GM06990 (cell line): ENCODE measurements around the gene MBD3.

ENCODE experiments used
- DNase-seq: peaks from one replicate; pipeline ENCODE4 v3.0.0-alpha.2; 2011; ENCODE audit not compliant: insufficient read length; ENCODE audit errors: extremely low read depth
- H3K27me3 ChIP-seq: replicated peaks from 2 replicates; pipeline ENCODE4 v1.6.0; 2011; ENCODE audit warnings: low read length; ENCODE audit not compliant: control insufficient read depth, insufficient read depth
- H3K36me3 ChIP-seq: 2 replicates; pipeline ENCODE4 v1.5.1; 2011; ENCODE audit warnings: low read length; ENCODE audit not compliant: control insufficient read depth, insufficient read depth
- H3K4me3 ChIP-seq: replicated peaks from 2 replicates; pipeline ENCODE4 v1.5.1; 2011; ENCODE audit warnings: low read depth, mild to moderate bottlenecking, control low read depth, low read length
- TF ChIP-seq, protein P1 (sequence below): IDR thresholded peaks from 2 replicates; pipeline ENCODE4 v1.5.1; 2011; ENCODE audit warnings: low read length, control low read depth, mild to moderate bottlenecking, inconsistent platforms; ENCODE audit not compliant: insufficient read depth, poor library complexity, severe bottlenecking

The MBD3 gene

GRCh38 chr19:1582201-1582600 is 10.5 kb downstream of the MBD3 start:
- DNase-seq: no peak
- H3K4me3 ChIP-seq: no peak overlapping the region
- TF ChIP-seq, protein P1, sequence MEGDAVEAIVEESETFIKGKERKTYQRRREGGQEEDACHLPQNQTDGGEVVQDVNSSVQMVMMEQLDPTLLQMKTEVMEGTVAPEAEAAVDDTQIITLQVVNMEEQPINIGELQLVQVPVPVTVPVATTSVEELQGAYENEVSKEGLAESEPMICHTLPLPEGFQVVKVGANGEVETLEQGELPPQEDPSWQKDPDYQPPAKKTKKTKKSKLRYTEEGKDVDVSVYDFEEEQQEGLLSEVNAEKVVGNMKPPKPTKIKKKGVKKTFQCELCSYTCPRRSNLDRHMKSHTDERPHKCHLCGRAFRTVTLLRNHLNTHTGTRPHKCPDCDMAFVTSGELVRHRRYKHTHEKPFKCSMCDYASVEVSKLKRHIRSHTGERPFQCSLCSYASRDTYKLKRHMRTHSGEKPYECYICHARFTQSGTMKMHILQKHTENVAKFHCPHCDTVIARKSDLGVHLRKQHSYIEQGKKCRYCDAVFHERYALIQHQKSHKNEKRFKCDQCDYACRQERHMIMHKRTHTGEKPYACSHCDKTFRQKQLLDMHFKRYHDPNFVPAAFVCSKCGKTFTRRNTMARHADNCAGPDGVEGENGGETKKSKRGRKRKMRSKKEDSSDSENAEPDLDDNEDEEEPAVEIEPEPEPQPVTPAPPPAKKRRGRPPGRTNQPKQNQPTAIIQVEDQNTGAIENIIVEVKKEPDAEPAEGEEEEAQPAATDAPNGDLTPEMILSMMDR: no peak
- H3K27me3 ChIP-seq: no peaks in the 10 kb centered on the region
- H3K36me3 ChIP-seq: peaks cover 26% of the 10 kb centered on the region

- Histone ChIP-seq H3K36me3 (peaks cover 28% of the 10 kb centered on the region), H3K27me3 (no peaks in the 10 kb centered on the region), H3K4me3 (no peak overlapping the region)
- TF ChIP-seq, protein P1: no peak
- DNase-seq: no peak
These were observed 11.7 kb downstream of the MBD3 start for GRCh38 chr19:1580957-1581356.

GRCh38 chr19:1580382-1580781 is 12.3 kb downstream of the MBD3 start:
- H3K36me3 ChIP-seq: peaks cover 28% of the 10 kb centered on the region
- no peak overlapping the region for H3K4me3 ChIP-seq
- TF ChIP-seq, protein P1: no peak
- DNase-seq: no peak
- H3K27me3 ChIP-seq: no peaks in the 10 kb centered on the region

DNA sequence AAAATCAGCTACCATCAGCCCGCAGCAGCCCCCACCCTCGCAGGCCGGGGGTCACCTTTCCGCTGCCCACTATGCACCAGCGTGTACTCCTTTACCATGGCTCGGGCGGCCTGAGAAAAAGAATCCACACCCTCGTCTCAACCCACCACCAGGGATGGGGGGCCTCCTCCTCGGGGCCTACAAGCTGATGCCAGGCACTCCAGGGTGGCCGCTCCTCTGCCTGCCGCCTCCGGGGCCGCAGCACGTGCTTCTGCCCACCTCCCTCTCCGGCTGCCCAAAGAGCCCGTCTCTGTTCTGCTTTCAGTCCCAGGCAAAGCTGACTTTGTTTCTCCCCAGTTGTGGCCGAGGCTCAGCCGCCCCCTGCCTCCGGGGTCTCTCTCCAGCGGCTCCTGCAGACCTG is 13.4 kb downstream of the MBD3 start:
- TF ChIP-seq, protein P1: no peak
- Histone ChIP-seq H3K36me3 (peaks cover 26% of the 10 kb centered on the region), H3K27me3 (no peaks in the 10 kb centered on the region), H3K4me3 (no peak overlapping the region)
- no peak for DNase-seq

- DNase-seq: no peak
- peaks cover 24% of the 10 kb centered on the region for H3K36me3 ChIP-seq
These were observed 14.6 kb downstream of the MBD3 start for GRCh38 chr19:1577929-1578618.

More at GRCh38 chr19:1577929-1578618, 14.6 kb downstream of the MBD3 start:
- TF ChIP-seq, protein P1: no peak
- no peaks in the 10 kb centered on the region for H3K27me3 ChIP-seq
- no peak overlapping the region for H3K4me3 ChIP-seq
